RKO (cell line): ENCODE results near the gene ITGB8.

ENCODE experiments used
- DNase-seq: peaks from one replicate; pipeline ENCODE4 v3.0.0-alpha.2; 2016; ENCODE audit warnings: low spot score

ITGB8 gene

GRCh38 chr7:20343205-20343604 lies 12.5 kb downstream of the ITGB8 start:
- DNase-seq = no peak

- DNase-seq = no peak
These were observed 13.2 kb downstream of the ITGB8 start for GRCh38 chr7:20343941-20344340.

GRCh38 chr7:20344396-20344795 lies 13.7 kb downstream of the ITGB8 start:
- DNase-seq = no peak

GRCh38 chr7:20346577-20346976 lies 15.9 kb downstream of the ITGB8 start:
- no peak for DNase-seq

GRCh38 chr7:20347680-20348079 lies 17.0 kb downstream of the ITGB8 start:
- DNase-seq = no peak

- no peak for DNase-seq
These were observed 17.6 kb downstream of the ITGB8 start for GRCh38 chr7:20348125-20348807.

- DNase-seq = no peak
These were observed 19.8 kb downstream of the ITGB8 start for GRCh38 chr7:20350518-20350951.

- DNase-seq = no peak
These were observed 20.4 kb downstream of the ITGB8 start for GRCh38 chr7:20350996-20351692.

- DNase-seq = no peak
These were observed 21.2 kb downstream of the ITGB8 start for GRCh38 chr7:20351901-20352300.

- DNase-seq = no peak
These were observed 22.0 kb downstream of the ITGB8 start for GRCh38 chr7:20352573-20353306.

- DNase-seq = no peak
These were observed 24.2 kb downstream of the ITGB8 start for GRCh38 chr7:20354610-20355528.

GRCh38 chr7:20358106-20358505 lies 27.4 kb downstream of the ITGB8 start:
- DNase-seq = no peak

GRCh38 chr7:20358762-20359282 lies 28.1 kb downstream of the ITGB8 start:
- DNase-seq = no peak

GRCh38 chr7:20359341-20359963 lies 28.8 kb downstream of the ITGB8 start:
- no peak for DNase-seq

GRCh38 chr7:20362574-20363253 lies 32.0 kb downstream of the ITGB8 start:
- DNase-seq = no peak

GRCh38 chr7:20364571-20365196 lies 34.0 kb downstream of the ITGB8 start:
- DNase-seq = no peak

- DNase-seq = no peak
These were observed 34.8 kb downstream of the ITGB8 start for GRCh38 chr7:20365486-20365885.

- no peak for DNase-seq
These were observed 43.7 kb downstream of the ITGB8 start for GRCh38 chr7:20374399-20374798.

GRCh38 chr7:20376796-20377195 lies 46.1 kb downstream of the ITGB8 start:
- no peak for DNase-seq

- no peak for DNase-seq
These were observed 50.8 kb downstream of the ITGB8 start for GRCh38 chr7:20381406-20382034.
